ENCODE data around the gene FAM83F.

GRCh38 chr22:39996732-39997131 lies 2.0 kb downstream of the FAM83F start:
- TF ChIP-seq, protein P1, sequence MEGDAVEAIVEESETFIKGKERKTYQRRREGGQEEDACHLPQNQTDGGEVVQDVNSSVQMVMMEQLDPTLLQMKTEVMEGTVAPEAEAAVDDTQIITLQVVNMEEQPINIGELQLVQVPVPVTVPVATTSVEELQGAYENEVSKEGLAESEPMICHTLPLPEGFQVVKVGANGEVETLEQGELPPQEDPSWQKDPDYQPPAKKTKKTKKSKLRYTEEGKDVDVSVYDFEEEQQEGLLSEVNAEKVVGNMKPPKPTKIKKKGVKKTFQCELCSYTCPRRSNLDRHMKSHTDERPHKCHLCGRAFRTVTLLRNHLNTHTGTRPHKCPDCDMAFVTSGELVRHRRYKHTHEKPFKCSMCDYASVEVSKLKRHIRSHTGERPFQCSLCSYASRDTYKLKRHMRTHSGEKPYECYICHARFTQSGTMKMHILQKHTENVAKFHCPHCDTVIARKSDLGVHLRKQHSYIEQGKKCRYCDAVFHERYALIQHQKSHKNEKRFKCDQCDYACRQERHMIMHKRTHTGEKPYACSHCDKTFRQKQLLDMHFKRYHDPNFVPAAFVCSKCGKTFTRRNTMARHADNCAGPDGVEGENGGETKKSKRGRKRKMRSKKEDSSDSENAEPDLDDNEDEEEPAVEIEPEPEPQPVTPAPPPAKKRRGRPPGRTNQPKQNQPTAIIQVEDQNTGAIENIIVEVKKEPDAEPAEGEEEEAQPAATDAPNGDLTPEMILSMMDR (IDR thresholded peaks at IDR 0.05; ENCODE audit: low read depth, low read length, missing input control): no peak
- TF ChIP-seq REST (IDR thresholded peaks at IDR 0.05) (no peak), SP1 (IDR thresholded peaks at IDR 0.05) (no peak), JUND (IDR thresholded peaks at IDR 0.05) (peak in 1 of 2 donors; percentile 14), YY1 (IDR thresholded peaks at IDR 0.05) (no peak), MAX (IDR thresholded peaks at IDR 0.05) (no peak), RAD21 (IDR thresholded peaks at IDR 0.05) (no peak), NR2F2 (IDR thresholded peaks at IDR 0.05) (no peak), GABPA (IDR thresholded peaks at IDR 0.05 in 1 of 2, conservative IDR thresholded peaks at IDR 0.05 in 1 of 2) (no peak), EGR1 (IDR thresholded peaks at IDR 0.05; ENCODE audit: low read depth in 2 of 2) (no peak)
